PC-3 (cell line): ENCODE measurements around the gene CADM3. TPM values are rescaled to one million over a fixed set of nuclear protein-coding genes. Genes with fewer than 3 reads are reported as not detected.

Experiments
- ATAC-seq: fragments of 200-7000 bp; cut with Tn5 transposase; 2 replicates; pipeline ENCODE4 v1.9.1; 2020; ENCODE audit warnings: mild to moderate bottlenecking, moderate library complexity
- BruUV-seq: library from RNA; stranded (reverse); fragments of 400-500 nt; replicated peaks from 2 replicates; lab custom pipeline; 2021; lab: Mats Ljungman, UMichigan
- CTCF ChIA-PET: fragments of 300-600 bp; sonication (Branson Sonifier 250); formaldehyde crosslinking; loops from one replicate; lab custom pipeline; 2022; ENCODE audit warnings: antibody characterized with exemption; lab: Charles Lee
- POLR2A ChIA-PET: fragments of 300-600 bp; sonication (Branson Sonifier 250); formaldehyde crosslinking; loops from one replicate; lab custom pipeline; 2022; ENCODE audit warnings: antibody characterized with exemption; ENCODE audit not compliant: unreplicated experiment; lab: Charles Lee
- DNase-seq: peaks from one replicate; pipeline ENCODE4 v3.0.0-alpha.2; 2015
- H2AFZ ChIP-seq: fragments of 300-600 bp; sonication (generic); 2 replicates; pipeline ENCODE4 v1.6.0; 2016; ENCODE audit warnings: antibody characterized with exemption, low read length
- H3F3A ChIP-seq: fragments of 300-600 bp; sonication (generic); one replicate; pipeline ENCODE4 v1.6.0; 2017; ENCODE audit warnings: antibody characterized with exemption, low read length, control low read depth, mild to moderate bottlenecking; ENCODE audit not compliant: unreplicated experiment
- H3K27ac ChIP-seq: fragments of 300-600 bp; sonication (generic); 2 replicates; pipeline ENCODE4 v1.5.1; 2016; ENCODE audit warnings: mild to moderate bottlenecking, low read length
- H3K27me3 ChIP-seq: fragments of 300-600 bp; sonication (generic); 2 replicates; pipeline ENCODE4 v1.6.1; 2016; ENCODE audit warnings: low read length, mixed read lengths
- H3K36me3 ChIP-seq: fragments of 300-600 bp; sonication (generic); 2 replicates; pipeline ENCODE4 v1.6.1; 2016; ENCODE audit warnings: low read depth, mixed run types, low read length, mixed read lengths
- H3K4me1 ChIP-seq: fragments of 300-600 bp; sonication (generic); 2 replicates; pipeline ENCODE4 v1.5.1; 2016; ENCODE audit warnings: low read length; ENCODE audit not compliant: insufficient read depth
- H3K4me2 ChIP-seq: fragments of 300-600 bp; sonication (generic); 2 replicates; pipeline ENCODE4 v1.6.0; 2016; ENCODE audit warnings: low read length
- H3K4me3 ChIP-seq: fragments of 300-600 bp; sonication (generic); 2 replicates; pipeline ENCODE4 v1.5.1; 2016; ENCODE audit warnings: mild to moderate bottlenecking, low read length, mixed read lengths
- H3K79me2 ChIP-seq: fragments of 300-600 bp; sonication (generic); 2 replicates; pipeline ENCODE4 v1.6.1; 2017; ENCODE audit warnings: low read length, mixed read lengths
- H3K9ac ChIP-seq: fragments of 300-600 bp; sonication (generic); 2 replicates; pipeline ENCODE4 v1.6.0; 2016; ENCODE audit warnings: mild to moderate bottlenecking, low read length
- H3K9me2 ChIP-seq: fragments of 300-600 bp; sonication (generic); replicated peaks from 2 replicates; pipeline ENCODE4 v1.6.1; 2016; ENCODE audit warnings: mixed run types, low read length, mixed read lengths
- H3K9me3 ChIP-seq: fragments of 300-600 bp; sonication (generic); 2 replicates; pipeline ENCODE4 v1.6.1; 2016; ENCODE audit warnings: low read length, mixed read lengths
- H4K20me1 ChIP-seq: fragments of 300-600 bp; sonication (generic); 2 replicates; pipeline ENCODE4 v1.6.1; 2016; ENCODE audit warnings: low read length, mixed read lengths
- EZH2 ChIP-seq: fragments of 300-600 bp; sonication (generic); IDR thresholded peaks from one replicate; pipeline ENCODE4 v1.6.1; 2017; ENCODE audit warnings: antibody characterized with exemption, mild to moderate bottlenecking, low read length; ENCODE audit not compliant: unreplicated experiment
- EZH2phosphoT487 ChIP-seq: fragments of 300-600 bp; sonication (generic); IDR thresholded peaks from 2 replicates; pipeline ENCODE4 v1.6.1; 2018; ENCODE audit warnings: mild to moderate bottlenecking, antibody characterized with exemption, low read length, borderline replicate concordance
- intact Hi-C: fragments of 100-400 bp; cut with micrococcal nuclease; formaldehyde crosslinking; loops from 2 replicates; pipeline ENCODE4 v1.9.0; 2023
- total RNA-seq: library from RNA; depleted of rRNA; stranded (reverse); fragments of >200 nt; gene quantifications from 2 replicates; pipeline ENCODE4 v1.2.3, GENCODE V29; 2014
- TF ChIP-seq, protein P1 (sequence below): fragments of 300-600 bp; sonication (generic); conservative IDR thresholded peaks from 2 replicates; pipeline ENCODE4 v1.5.1; 2017; ENCODE audit warnings: antibody characterized with exemption, low read depth, mild to moderate bottlenecking, low read length

Gene CADM3
- total RNA-seq, 1 experiment from 2014 or later: not detected

DNA sequence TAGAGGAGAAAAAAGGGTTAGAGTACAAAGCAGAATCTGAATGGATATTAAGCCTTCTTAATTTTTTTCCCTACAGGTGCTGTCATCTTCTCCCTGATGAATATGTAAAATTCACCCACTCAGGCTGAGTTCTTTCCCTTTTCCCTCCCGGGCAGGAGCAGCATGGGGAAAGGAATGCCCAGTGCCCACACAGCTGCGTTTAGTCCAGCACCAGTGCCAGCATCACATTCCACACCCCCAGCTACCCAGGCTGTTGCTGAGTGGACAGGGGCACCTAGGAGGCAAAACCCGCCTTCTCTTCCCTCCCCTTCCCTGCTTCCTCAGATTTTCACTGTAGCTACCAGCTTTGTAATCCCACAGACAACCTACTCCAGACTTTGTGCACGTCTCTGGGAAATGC, 3.4 kb upstream of the CADM3 start:
- Histone ChIP-seq H3K9me2 (no peaks in the 10 kb centered on the region), H3K9me3 (no peaks in the 10 kb centered on the region), H3K4me1 (no peaks in the 10 kb centered on the region), H4K20me1 (no peaks in the 10 kb centered on the region), H3K36me3 (no peaks in the 10 kb centered on the region), H3K4me3 (no peak overlapping the region), H2AFZ (no peak overlapping the region), H3K27me3 (peaks cover 94% of the 10 kb centered on the region), H3K9ac (no peak overlapping the region), H3K27ac (no peak overlapping the region), H3K79me2 (no peaks in the 10 kb centered on the region), H3K4me2 (no peak overlapping the region), H3F3A (no peaks in the 10 kb centered on the region)
- no TSS peak for BruUV-seq
- ATAC-seq: no peak
- CTCF ChIA-PET: no interaction called here
- no peak for DNase-seq
- POLR2A ChIA-PET: no interaction called here
- TF ChIP-seq EZH2phosphoT487 (no peak), EZH2 (no peak)
- TF ChIP-seq, protein P1, sequence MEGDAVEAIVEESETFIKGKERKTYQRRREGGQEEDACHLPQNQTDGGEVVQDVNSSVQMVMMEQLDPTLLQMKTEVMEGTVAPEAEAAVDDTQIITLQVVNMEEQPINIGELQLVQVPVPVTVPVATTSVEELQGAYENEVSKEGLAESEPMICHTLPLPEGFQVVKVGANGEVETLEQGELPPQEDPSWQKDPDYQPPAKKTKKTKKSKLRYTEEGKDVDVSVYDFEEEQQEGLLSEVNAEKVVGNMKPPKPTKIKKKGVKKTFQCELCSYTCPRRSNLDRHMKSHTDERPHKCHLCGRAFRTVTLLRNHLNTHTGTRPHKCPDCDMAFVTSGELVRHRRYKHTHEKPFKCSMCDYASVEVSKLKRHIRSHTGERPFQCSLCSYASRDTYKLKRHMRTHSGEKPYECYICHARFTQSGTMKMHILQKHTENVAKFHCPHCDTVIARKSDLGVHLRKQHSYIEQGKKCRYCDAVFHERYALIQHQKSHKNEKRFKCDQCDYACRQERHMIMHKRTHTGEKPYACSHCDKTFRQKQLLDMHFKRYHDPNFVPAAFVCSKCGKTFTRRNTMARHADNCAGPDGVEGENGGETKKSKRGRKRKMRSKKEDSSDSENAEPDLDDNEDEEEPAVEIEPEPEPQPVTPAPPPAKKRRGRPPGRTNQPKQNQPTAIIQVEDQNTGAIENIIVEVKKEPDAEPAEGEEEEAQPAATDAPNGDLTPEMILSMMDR: no peak
- intact Hi-C loops: loop anchor here (10.0 kb wide), 1 partner anchor 607 kb away; no protein-coding TSS in a partner anchor

DNA sequence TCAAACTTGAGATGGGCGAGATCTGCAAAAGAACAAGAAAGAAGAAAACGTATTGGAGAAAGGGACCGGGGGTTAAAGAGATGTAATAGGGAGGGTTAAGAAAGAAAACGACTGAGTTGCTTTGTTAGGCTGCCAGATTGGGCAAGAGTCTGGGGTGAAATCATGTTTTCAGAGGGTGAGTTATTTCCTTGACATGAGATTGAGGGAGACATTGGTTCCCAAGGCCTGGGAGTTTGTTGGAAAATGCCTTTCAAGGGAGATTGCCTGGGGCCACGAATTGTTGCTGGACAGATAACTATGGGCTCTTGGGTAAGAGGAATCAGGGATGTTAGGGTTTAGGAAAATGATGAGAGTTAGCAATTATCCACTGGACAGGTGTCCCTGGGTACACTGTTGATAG, 776 bp upstream of the CADM3 start:
- DNase-seq (no peak), ATAC-seq (no peak)
- CTCF ChIA-PET: no interaction called here

More for the DNA sequence above, 776 bp upstream of the CADM3 start:
- Histone ChIP-seq H3K9ac (no peak overlapping the region), H3K9me3 (no peaks in the 10 kb centered on the region), H3F3A (no peaks in the 10 kb centered on the region), H4K20me1 (no peaks in the 10 kb centered on the region), H3K4me1 (no peaks in the 10 kb centered on the region), H3K27ac (no peak overlapping the region), H3K36me3 (no peaks in the 10 kb centered on the region), H3K27me3 (peaks cover 84% of the 10 kb centered on the region), H3K79me2 (no peaks in the 10 kb centered on the region), H3K4me2 (no peak overlapping the region), H2AFZ (no peak overlapping the region), H3K4me3 (no peak overlapping the region), H3K9me2 (no peaks in the 10 kb centered on the region)
- POLR2A ChIA-PET: no interaction called here
- TF ChIP-seq EZH2phosphoT487: no peak
- TF ChIP-seq EZH2: no peak
- TF ChIP-seq, protein P1: no peak
- intact Hi-C loops: no loop called here
- no TSS peak for BruUV-seq
